Measurements from ENCODE around the gene MINDY4B.

DNA sequence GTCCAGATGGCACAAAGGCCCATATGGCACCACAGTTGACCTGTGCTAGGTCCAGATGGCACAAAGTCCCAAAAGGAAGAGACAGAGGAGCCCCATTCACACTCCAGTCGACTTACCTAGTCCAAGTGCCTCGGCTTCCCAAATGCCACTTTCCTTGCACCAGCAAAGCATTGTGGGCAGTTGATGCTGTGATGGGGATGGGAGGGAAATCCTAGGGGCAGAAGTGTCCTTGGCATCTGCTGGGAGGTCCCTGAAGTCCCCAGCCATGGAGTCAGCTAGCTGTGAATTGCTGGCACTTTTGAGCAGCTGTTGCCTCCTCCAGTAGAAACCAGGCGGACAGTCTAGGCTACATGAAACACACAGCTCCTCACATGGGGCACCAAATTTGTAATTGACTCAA lies 82.0 kb downstream of the MINDY4B start:
- TF ChIP-seq, protein P1, sequence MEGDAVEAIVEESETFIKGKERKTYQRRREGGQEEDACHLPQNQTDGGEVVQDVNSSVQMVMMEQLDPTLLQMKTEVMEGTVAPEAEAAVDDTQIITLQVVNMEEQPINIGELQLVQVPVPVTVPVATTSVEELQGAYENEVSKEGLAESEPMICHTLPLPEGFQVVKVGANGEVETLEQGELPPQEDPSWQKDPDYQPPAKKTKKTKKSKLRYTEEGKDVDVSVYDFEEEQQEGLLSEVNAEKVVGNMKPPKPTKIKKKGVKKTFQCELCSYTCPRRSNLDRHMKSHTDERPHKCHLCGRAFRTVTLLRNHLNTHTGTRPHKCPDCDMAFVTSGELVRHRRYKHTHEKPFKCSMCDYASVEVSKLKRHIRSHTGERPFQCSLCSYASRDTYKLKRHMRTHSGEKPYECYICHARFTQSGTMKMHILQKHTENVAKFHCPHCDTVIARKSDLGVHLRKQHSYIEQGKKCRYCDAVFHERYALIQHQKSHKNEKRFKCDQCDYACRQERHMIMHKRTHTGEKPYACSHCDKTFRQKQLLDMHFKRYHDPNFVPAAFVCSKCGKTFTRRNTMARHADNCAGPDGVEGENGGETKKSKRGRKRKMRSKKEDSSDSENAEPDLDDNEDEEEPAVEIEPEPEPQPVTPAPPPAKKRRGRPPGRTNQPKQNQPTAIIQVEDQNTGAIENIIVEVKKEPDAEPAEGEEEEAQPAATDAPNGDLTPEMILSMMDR (IDR thresholded peaks at IDR 0.05) = no peak
- TF ChIP-seq POLR2A (IDR thresholded peaks at IDR 0.05) = no peak
